ENCODE measurements around the gene KIF17.

The KIF17 gene

DNA sequence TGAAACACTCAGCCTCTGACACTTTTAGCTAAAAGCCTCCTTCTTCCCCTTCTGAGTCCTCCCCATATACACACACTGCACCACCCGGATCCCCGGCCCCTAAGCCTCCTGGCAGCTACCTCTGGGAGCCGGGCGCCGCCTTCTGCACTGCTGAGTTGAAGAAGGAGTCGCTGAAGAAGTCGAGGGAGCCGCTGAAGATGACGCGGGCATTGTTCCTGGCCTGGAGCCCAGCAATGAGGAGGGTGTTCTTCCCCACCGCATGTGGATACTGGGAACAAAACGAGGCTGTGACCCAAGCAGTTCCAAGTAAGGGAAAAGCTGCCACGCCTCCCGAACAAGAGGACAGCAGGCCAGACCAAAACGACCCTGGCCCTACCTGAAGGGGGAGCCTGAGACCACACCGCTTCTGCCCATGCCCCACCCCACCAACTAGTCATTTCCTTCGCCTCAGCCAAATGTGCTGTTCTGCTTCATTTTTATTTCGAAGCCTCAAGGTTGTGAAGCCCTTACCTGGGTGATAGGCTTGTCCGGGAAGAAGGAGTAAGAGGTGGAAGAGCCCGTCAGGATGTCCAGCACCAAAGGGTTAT, 63.6 kb downstream of the KIF17 start:
- no peak for DNase-seq

DNA sequence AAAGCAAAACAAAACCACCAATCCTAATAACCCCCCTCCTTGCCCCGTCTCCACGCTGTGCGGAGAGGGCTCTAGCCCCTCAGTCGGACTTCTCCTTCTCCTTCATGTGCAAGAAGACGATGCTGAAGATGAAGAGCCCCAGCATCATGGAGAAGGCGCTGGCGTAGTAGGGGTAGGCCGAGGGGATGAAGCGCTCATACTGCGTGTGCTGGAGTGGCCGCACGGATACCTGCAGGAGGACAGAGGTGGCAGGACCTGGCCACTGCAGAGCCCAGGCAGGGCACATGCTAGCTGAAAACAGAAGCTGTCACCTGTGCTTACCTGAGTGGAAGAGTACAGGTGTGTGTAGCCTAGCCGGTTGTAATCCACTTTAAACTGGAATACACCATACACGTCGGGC, 65.5 kb downstream of the KIF17 start:
- DNase-seq = no peak

DNA sequence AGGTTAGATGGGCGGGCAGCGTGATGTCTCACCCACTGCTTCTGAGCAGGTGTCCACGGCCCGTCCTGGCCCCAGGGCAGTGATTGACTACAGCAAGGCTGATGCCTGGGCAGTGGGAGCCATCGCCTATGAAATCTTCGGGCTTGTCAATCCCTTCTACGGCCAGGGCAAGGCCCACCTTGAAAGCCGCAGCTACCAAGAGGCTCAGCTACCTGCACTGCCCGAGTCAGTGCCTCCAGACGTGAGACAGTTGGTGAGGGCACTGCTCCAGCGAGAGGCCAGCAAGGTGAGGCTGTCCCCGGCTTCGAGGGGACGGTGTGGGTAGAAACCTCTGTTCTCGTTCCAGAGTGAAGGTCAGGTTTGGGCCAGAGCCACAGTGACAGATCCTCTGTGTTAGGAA, 68.9 kb downstream of the KIF17 start:
- no peak for DNase-seq

DNA sequence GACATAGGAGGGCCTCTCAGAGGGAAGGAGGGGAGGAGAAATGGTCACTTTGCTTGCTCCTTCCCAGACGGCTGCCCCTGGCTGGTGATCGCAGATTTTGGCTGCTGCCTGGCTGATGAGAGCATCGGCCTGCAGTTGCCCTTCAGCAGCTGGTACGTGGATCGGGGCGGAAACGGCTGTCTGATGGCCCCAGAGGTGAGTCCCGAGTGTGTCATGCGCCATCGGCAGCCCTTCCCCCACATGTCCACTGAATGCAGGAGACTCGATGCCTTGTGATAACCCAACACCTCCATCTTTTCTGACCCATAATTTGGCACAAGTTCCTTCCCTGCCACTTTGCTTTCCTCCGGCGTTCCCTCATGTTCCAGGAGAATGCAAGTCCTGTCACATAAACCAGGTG, 69.4 kb downstream of the KIF17 start:
- DNase-seq = no peak

DNA sequence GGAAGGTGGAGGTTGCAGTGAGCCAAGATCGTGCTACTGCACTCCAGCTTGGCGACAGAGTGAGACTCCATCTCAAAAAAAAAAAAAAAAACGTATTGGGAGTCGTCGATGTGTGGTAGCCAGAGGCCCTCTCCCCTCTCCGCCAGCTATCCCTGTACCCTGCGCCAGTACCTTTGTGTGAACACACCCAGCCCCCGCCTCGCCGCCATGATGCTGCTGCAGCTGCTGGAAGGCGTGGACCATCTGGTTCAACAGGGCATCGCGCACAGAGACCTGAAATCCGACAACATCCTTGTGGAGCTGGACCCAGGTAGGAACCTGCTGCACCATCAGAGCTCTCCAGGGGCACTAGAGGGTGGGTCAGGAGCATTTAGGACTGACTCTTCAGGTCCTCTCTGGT, 72.4 kb downstream of the KIF17 start:
- DNase-seq = no peak

DNA sequence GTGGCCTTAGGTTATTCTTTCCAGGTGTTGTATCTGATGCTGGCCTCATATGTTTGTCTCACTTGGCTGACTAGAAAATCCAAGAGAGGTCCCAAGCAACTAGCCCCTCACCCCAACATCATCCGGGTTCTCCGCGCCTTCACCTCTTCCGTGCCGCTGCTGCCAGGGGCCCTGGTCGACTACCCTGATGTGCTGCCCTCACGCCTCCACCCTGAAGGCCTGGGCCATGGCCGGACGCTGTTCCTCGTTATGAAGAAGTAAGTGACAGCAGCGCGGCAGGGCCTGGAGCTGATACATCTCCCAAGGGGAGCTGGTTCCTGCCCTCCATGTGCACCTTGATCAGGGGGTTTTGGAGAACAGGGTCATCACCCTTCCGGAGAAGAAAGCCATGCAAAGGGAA, 73.4 kb downstream of the KIF17 start:
- DNase-seq = no peak

DNA sequence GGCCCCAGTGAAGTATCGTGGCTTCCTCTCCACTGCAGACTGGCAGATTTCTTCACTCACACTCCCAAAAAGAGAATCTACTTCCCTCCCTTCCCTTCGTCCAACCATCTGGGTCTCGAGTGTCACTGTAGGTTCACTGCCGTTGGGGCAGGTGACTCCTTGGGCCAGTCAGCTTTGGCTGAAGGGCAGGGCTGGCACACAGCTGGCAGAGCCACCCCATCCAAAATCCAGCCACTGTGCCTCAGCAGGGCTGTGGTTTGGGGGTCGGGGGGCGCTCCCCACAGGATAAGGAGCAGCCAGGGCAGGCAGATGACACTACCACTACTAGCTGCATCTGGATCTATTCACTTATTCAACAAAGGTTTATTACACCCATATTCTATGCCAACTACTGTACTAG, 74.7 kb downstream of the KIF17 start:
- DNase-seq = no peak

DNA sequence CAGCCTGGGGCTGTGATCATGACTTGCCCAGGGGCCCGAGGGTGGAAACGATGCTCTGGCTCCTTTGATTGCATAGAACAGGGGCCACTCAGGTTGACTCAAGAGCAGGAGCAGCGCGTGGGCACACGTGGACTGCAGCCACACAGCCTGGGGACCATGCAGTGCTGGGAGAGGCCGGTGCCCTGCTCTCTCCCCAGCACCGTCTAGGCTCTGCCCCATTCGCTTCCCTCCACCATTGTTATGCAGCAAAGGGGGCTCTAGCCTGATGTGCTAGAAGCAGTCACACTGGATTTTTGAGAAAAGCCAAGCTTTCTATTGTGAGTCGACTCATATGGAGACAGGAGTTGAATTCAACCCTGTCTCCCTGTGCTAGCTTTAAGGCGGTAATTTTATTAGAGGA, 75.8 kb downstream of the KIF17 start:
- DNase-seq = no peak

DNA sequence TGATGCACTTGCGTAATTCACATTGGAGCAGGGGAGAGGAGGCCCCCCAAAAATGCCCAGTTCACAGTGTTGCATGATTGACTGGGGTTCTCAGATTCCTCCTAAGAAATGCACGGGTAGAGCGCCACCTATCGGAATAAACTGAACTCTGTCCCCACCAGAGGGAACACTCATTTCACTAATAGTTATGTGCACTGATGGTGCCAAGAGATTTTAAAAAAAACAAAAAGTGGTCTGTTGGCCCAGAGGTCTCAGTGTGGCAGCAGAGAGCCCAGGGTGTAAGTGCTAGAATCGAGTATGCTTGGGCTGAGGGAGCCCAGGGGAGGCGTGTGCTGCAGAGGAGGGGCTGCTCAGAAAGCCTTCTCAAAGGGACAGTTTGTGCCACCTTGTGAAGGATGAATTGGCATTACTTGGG, 77.6 kb downstream of the KIF17 start:
- DNase-seq = peak; percentile 30

DNA sequence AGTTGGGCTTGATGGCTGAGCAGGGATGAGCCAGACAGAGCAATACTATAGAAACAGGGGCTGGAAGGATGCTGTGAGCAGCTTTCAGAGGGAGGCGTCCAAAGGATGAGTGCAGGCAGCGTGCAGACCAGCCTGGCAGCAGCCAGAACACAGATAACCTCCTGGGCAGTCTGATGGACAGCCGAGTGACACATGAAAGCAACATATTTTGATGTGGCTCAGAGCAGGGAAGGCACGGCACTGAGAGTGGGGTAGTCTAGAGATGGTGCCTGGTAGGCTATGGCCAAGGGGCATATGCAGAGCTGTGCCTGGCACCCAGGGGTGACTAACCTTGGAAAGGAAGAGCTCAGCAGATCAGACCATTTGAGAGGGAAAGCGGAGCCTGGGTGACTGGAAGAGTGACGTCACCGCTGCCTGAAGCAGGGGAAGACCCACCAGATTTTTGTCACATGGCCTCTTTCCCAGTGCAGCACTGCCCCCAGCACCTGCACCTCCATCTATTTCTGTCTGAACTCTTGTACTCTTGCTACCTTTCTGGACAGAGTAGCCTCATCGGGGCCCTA, 80.9 kb downstream of the KIF17 start:
- no peak for DNase-seq

DNA sequence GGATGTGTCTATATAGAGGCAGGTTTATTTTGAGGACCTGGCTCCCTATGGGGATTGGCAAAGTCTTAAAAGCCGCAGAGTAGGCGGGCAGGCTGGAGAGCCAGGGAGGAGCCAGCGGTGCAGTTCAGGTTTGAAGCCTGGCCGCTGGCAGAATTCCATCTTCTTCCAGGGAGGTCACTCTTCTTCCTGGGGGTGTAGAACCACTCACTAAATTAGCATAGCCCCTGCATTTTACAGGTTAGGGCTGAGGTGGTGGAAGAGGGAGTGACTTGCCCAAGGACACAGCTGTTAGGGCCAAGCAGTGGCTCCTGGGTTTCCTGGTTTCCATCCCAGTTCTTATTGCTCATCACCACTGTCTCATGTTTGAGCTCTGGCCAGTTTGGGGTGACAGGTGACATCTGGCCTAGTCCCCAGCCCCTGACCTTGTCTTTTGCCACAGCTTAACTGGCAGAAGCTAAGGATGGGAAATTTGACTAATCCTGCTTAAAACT, 83.2 kb downstream of the KIF17 start:
- peak; percentile 57 for DNase-seq

DNA sequence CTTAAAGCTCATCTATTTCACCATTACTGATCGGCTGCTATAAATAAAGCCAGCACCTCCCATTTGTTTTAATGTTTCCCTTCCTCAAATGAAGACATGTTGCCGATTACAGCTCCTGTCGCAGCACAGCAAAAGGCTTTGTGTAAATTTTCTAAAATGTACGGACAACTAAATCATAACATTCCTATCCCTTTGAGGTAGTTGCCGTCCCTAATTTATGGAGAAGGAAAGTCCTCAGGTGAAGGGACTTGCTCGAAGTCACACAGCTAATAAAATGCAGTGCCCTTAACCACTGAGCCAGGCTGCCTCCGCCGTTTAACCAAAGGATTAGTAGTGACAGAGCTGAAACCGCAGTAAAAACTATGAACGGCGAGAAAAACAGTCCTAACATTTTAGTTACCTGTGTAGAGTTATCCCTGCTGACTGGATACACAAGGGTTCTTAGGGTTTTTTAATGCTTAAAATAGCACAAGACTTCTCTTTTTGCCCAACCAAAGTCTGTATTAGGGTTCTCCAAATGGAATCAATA, 83.7 kb downstream of the KIF17 start:
- no peak for DNase-seq

DNA sequence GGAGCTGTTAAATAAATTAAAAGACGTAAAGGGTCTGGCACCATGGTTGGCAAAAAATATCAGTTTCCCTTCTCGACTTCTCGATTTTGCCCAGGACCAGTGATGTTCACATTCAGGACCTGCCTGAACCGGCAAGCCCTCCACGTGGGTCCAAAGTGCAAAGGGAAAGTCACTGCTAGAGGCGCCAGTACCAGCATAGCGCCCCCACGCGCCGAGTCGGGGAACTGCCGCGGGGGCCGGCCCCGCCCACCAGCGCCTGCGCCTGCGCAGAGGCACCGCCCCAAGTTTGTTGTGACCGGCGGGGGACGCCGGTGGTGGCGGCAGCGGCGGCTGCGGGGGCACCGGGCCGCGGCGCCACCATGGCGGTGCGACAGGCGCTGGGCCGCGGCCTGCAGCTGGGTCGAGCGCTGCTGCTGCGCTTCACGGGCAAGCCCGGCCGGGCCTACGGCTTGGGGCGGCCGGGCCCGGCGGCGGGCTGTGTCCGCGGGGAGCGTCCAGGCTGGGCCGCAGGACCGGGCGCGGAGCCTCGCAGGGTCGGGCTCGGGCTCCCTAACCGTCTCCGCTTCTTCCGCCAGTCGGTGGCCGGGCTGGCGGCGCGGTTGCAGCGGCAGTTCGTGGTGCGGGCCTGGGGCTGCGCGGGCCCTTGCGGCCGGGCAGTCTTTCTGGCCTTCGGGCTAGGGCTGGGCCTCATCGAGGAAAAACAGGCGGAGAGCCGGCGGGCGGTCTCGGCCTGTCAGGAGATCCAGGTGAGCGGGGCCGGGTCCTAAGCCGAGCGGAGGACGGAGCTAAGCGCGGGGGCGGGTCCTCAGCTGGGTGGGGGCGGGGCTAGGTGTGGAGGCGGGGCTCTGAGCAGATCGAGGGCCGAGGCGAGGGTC, 84.4 kb downstream of the KIF17 start, which contains the start of gene PINK1:
TSS of gene PINK1 (plus strand) at position 269 of the 875 bp plus-strand sequence. CDS start at position 360, 91 bp downstream.
- DNase-seq = peak; percentile 91

DNA sequence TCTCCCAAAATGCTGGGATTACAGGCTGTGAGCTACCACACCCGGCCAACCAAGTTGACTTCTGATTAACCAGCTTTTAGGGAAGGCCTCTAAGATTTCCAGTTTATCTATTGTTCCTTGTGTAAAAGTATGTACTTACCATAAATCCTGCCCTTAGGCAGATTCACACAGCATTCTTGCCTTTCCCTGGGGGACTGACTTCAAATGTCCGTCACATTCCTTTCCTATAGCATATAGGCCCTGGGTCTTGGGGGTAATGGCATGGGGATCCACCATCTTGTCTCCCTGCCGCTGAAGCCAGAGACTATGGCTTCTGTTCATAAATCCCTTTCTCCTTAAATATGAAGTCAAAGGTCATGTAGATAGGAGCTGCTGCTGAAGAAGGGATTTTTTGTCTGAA, 85.4 kb downstream of the KIF17 start:
- no peak for DNase-seq

DNA sequence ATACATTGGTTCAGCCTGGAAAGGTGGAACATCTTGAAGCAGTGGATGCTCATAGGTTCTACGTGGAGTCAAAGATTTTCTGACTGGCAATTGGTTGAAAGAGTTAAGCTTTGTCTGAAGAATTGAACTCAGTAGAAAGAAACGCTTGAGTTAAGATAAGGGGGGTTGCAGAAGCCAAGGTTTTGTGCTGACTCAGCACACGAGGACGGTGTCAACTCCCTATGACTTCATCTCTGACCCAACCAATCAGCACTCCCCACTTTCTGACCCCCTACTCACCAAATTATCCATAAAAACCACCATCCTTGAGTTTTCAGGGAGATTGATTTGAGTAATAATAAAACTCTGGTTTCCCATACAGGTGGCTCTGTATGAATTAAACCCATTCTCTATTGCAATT, 87.1 kb downstream of the KIF17 start:
- DNase-seq = no peak

DNA sequence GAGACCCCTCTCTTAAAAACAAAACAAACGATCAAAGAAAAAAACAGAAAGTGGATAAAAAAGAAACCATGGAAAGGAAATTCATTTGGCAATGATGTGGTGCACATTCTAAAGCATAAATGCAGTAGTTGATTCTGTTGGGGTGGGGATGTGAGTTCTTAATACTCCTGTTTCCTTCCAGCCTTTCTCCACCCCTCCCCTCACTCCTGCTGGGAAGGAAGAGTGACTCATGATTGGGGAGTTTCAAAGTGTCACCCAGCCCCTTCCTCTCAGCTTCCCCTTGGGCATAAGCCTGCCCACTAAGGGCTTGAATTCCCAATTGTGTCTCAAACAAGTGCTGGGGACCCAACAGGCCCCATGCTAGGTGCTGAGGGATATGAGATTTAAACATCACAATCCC, 91.3 kb downstream of the KIF17 start:
- DNase-seq = no peak

DNA sequence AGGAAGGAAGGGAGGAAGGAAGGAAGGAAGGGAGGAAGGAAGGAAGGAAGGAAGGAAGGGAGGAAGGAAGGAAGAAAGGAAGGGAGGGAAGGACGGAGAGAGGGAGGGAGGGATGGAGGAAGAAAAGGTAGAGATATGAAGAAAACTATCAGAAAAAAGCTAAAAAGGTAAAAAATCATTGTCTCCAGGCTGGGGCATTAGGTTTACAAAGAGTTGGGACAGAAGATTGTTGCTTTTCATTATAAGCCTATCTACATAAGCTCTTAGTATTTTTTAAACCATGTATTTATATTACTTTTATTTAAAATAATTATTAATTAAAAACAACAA, 91.7 kb downstream of the KIF17 start:
- no peak for DNase-seq

DNA sequence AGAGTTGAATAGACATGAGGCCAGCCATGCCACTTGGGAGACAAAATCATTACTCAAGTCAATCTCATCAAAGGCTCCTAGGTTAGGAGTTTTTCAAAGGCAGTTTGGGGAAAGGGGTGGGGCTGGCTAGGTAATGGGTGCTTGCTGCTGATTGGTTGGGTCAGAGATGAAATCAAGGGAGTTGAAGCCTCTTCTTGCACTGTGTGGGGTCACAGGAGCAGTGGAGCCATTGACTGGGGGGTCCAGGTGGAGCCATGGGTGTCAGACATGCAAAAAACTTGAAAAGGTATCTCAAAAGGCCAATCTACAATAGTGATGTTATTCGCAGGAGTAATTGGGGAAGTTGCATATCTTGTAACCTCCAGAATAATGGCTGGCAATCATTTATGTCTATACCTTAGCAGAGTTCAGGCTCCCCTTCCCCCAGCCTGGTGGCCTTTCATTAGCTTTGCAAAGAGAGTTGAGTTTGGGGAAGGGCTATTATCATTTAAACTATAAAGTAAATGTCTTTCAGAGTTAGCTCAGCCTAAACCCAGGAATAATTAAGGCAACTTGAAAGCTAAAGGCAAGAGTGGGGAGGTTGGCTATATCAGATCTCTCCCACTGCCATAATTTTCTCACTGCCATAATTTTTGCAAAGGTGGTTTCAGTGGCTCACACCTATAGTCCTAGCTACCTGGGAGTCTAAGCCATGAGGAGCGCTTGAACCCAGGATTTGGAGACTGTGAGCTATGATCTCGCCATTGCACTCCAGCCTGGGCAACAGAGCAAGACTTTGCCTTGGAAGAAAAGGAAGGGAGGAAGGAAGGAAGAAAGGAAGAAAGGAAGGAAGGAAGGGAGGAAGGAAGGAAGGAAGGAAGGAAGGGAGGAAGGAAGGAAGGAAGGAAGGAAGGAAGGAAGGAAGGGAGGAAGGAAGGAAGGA, 92.4 kb downstream of the KIF17 start:
- no peak for DNase-seq

DNA sequence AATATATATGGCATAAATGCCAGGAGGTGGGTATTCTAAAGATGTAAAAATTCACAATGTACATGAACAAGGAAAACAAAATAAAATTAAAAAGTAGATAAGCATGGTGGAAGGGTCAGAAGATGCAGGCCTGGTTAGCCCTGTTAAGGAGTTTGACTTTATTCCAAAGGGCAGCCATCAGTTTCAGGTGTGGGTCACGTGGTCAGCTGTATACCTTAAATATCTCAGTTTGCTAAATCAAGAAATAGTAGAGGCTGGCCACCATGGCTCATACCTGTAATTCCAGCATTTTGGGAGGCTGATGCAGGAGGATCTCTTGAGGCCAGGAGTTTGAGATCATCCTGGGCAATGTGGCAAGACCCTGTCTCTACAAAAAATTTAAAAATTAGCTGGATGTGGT, 93.1 kb downstream of the KIF17 start:
- no peak for DNase-seq

DNA sequence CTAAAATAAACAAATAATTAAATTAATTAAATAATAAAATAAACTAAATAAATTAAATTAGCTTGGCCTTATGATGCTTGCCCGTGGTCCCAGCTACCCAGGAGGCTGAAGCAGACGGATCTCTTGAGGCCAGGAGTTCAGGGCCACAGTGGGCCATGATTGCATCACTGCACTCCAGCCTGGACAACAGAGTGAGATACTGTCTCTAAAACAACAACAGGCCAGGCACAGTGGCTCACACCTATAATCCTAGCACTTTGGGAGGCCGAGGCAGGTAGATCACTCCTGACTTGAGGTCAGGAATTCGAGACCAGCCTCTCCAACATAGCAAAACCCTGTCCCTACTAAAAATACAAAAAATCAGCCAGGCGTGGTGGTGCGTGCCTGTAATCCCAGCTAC, 96.8 kb downstream of the KIF17 start:
- DNase-seq = no peak

DNA sequence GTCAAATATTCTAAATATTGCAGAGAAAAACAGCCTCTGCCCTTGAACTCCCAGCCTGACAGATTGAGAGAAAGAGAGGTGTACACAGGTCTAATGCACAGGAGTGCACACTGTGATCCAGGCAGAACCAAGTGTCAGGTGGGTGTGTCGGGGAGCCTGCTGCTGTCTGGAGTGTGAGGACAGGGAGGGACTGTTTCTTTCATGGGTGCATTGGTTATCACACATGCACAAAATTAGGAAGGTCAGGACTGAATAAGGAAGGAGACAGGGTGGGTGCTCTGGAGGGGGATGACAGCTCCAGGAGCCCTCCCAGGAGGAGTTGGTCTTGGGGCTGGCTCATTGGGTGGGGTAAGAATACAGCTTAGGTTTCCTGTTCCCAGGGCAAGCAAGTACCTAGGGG, 97.8 kb downstream of the KIF17 start:
- DNase-seq = no peak

DNA sequence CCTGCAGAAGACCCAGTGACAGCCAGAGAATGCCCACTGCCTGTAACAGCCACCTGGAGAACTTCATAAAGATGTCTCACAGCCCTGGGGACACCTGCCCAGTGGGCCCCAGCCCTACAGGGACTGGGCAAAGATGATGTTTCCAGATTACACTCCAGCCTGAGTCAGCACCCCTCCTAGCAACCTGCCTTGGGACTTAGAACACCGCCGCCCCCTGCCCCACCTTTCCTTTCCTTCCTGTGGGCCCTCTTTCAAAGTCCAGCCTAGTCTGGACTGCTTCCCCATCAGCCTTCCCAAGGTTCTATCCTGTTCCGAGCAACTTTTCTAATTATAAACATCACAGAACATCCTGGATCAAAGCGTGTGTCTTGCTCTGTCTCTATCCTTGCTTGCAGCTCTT, 99.3 kb downstream of the KIF17 start:
- no peak for DNase-seq
